OCI-LY7 (cell line): Measurements from ENCODE around the gene HSPD1. TPM values are rescaled to one million over a fixed set of nuclear protein-coding genes. Genes with fewer than 3 reads are reported as not detected.

Experiments used
- BruUV-seq: library from RNA; stranded (reverse); fragments of 400-500 nt; replicated peaks from 2 replicates; lab custom pipeline; 2021; lab: Mats Ljungman, UMichigan
- CTCF ChIA-PET: fragments of 300-600 bp; sonication (Branson Sonifier 250); formaldehyde crosslinking; loops from one replicate; lab custom pipeline; 2022; ENCODE audit warnings: antibody characterized with exemption; ENCODE audit not compliant: unreplicated experiment; lab: Charles Lee
- POLR2A ChIA-PET: fragments of 300-600 bp; sonication (Branson Sonifier 250); formaldehyde crosslinking; loops from one replicate; lab custom pipeline; 2022; ENCODE audit warnings: antibody characterized with exemption; lab: Charles Lee
- DNase-seq: peaks from one replicate; pipeline ENCODE4 v3.0.0-alpha.2; 2015; ENCODE audit warnings: low spot score
- H2AFZ ChIP-seq: fragments of 200-600 bp; sonication (generic), shearing (Covaris generic); 2 replicates; pipeline ENCODE4 v1.6.1; 2014; ENCODE audit warnings: mild to moderate bottlenecking, antibody characterized with exemption, low read length, moderate library complexity
- H3K27ac ChIP-seq: fragments of 200-600 bp; sonication (generic); 2 replicates; pipeline ENCODE4 v1.5.1; 2014; ENCODE audit warnings: mixed run types, low read depth, mild to moderate bottlenecking, moderate library complexity, low read length, inconsistent platforms; ENCODE audit not compliant: poor library complexity, severe bottlenecking
- H3K36me3 ChIP-seq: fragments of 200-600 bp; sonication (generic); 2 replicates; pipeline ENCODE4 v1.6.1; 2014; ENCODE audit warnings: mild to moderate bottlenecking, antibody characterized with exemption, low read length, moderate library complexity, mixed read lengths; ENCODE audit not compliant: insufficient read depth
- H3K4me1 ChIP-seq: fragments of 200-600 bp; sonication (generic); 2 replicates; pipeline ENCODE4 v1.5.1; 2014; ENCODE audit warnings: mild to moderate bottlenecking, low read length; ENCODE audit not compliant: insufficient read depth, poor library complexity, severe bottlenecking
- H3K4me2 ChIP-seq: fragments of 200-600 bp; sonication (generic); 2 replicates; pipeline ENCODE4 v1.6.1; 2014; ENCODE audit warnings: mild to moderate bottlenecking, low read length
- H3K4me3 ChIP-seq: fragments of 200-600 bp; sonication (generic); 2 replicates; pipeline ENCODE4 v1.5.1; 2014; ENCODE audit warnings: mild to moderate bottlenecking, low read depth, low read length; ENCODE audit not compliant: poor library complexity, severe bottlenecking
- H3K79me2 ChIP-seq: fragments of 200-600 bp; sonication (generic); 2 replicates; pipeline ENCODE4 v1.6.1; 2016; ENCODE audit warnings: low read depth, mild to moderate bottlenecking, low read length, moderate library complexity, mixed read lengths; ENCODE audit not compliant: insufficient read depth
- H3K9me2 ChIP-seq: fragments of 200-600 bp; sonication (generic); 2 replicates; pipeline ENCODE4 v1.6.1; 2016; ENCODE audit warnings: mild to moderate bottlenecking, low read length, mixed read lengths; ENCODE audit not compliant: insufficient read depth
- H3K9me3 ChIP-seq: fragments of 200-600 bp; sonication (generic); 2 replicates; pipeline ENCODE4 v1.6.1; 2014; ENCODE audit warnings: mild to moderate bottlenecking, mixed run types, low read length, mixed read lengths
- H4K20me1 ChIP-seq: fragments of 200-600 bp; sonication (generic); 2 replicates; pipeline ENCODE4 v1.6.1; 2014; ENCODE audit warnings: mild to moderate bottlenecking, antibody characterized with exemption, low read length, moderate library complexity, mixed read lengths; ENCODE audit not compliant: insufficient read depth
- EZH2phosphoT487 ChIP-seq: fragments of 200-600 bp; sonication (generic); IDR thresholded peaks from 2 replicates; pipeline ENCODE4 v1.6.1; 2018; ENCODE audit warnings: low read depth, borderline replicate concordance, mild to moderate bottlenecking, mixed run types, antibody characterized with exemption, low read length, moderate library complexity, mixed read lengths
- intact Hi-C: fragments of 100-400 bp; cut with micrococcal nuclease; formaldehyde crosslinking; loops from one replicate; pipeline ENCODE4 v1.10.0; 2022; ENCODE audit not compliant: unreplicated experiment
- total RNA-seq, 2 experiments: library from RNA; depleted of rRNA in 1 of 2; stranded (reverse); fragments of >200 nt in 1 of 2; shearing (Covaris generic) in 1 of 2; gene quantifications; 2 replicates each; pipeline ENCODE4 v1.2.3, GENCODE V29; 2014 to 2022
- TF ChIP-seq, protein P1 (sequence below): fragments of 200-600 bp; sonication (generic); conservative IDR thresholded peaks from 2 replicates; pipeline ENCODE4 v1.5.1; 2014; ENCODE audit warnings: mild to moderate bottlenecking, antibody characterized with exemption, low read length, moderate library complexity, mixed read lengths

The HSPD1 gene
- total RNA-seq, 2 experiments from 2014 or later, result 370 to 702 TPM

DNA sequence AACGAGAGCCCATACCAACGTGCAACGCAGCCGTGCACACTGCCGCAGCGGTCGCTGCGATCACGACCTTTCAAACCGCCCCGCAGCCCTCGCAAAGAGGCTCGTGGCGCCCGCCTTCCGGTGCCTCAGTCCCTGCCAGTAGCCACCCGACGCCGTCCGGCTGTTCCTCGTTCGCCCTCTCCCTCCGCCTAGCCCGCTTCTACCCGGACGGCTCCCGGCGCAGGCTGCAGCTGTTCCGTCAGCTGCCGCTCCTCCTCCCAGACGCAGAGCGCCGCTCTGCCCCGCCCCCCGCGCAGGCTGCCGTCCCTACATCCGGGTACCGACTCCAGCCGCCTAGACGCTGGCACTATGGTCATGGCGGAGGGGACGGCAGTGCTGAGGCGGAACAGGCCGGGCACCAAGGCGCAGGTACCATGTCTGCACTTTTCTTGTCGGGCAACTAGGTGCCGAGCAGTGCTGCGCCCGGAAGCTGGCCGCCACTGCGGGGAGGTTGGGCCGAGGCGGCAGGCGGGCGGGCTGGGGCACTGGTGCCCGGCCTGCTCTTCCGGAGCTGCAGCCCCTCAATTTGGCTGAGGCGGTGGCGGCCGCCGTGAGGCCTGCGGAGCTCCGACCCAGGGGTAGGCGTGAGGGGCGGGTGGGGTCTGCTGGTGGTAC, 16.2 kb upstream of the HSPD1 start, which contains the start of gene MOB4:
Gene MOB4 (plus strand): TSS at position 328 of the 654 bp plus-strand sequence. CDS start 21 bp downstream, at position 349.
- no peaks in the 10 kb centered on the region for H3K9me2 ChIP-seq
- H3K79me2 ChIP-seq, result peaks cover 47% of the 10 kb centered on the region
- peak; percentile 96 for DNase-seq
- ChIA-PET CTCF (interaction anchor here (0.6 kb wide), 2 partner anchors 74 to 209 kb away, joined by 3 to 7 read pairs; no protein-coding TSS in a partner anchor), POLR2A (interaction anchor here (0.6 to 6.6 kb wide), 9 partner anchors 8 to 122 kb away, joined by 3 to 136 read pairs (median 5); partner anchors contain the start of genes COQ10B, HSPD1 and HSPE1)
- H3K27ac ChIP-seq, result peak within 1 kb of the TSS; percentile 96
- TF ChIP-seq, protein P1, sequence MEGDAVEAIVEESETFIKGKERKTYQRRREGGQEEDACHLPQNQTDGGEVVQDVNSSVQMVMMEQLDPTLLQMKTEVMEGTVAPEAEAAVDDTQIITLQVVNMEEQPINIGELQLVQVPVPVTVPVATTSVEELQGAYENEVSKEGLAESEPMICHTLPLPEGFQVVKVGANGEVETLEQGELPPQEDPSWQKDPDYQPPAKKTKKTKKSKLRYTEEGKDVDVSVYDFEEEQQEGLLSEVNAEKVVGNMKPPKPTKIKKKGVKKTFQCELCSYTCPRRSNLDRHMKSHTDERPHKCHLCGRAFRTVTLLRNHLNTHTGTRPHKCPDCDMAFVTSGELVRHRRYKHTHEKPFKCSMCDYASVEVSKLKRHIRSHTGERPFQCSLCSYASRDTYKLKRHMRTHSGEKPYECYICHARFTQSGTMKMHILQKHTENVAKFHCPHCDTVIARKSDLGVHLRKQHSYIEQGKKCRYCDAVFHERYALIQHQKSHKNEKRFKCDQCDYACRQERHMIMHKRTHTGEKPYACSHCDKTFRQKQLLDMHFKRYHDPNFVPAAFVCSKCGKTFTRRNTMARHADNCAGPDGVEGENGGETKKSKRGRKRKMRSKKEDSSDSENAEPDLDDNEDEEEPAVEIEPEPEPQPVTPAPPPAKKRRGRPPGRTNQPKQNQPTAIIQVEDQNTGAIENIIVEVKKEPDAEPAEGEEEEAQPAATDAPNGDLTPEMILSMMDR, result no peak
- no peak for TF ChIP-seq EZH2phosphoT487
- peak within 1 kb of the TSS; percentile 62; the same call in 1 of the 2 replicates for H2AFZ ChIP-seq
- intact Hi-C loops, result loop anchor here (1.0 to 5.0 kb wide), 6 partner anchors 16 to 309 kb away; partner anchors contain the start of genes COQ10B, HSPE1, MARS2 and SF3B1
- H3K9me3 ChIP-seq, result peaks cover 19% of the 10 kb centered on the region
- peaks cover 39% of the 10 kb centered on the region for H3K36me3 ChIP-seq
- no TSS peak for BruUV-seq
- H3K4me1 ChIP-seq, result peaks cover 28% of the 10 kb centered on the region
- peak within 1 kb of the TSS; percentile 96 for H3K4me2 ChIP-seq
- peak within 1 kb of the TSS; percentile 89 for H3K4me3 ChIP-seq
- H4K20me1 ChIP-seq, result peaks cover 11% of the 10 kb centered on the region; the same call in 1 of the 2 replicates

DNA sequence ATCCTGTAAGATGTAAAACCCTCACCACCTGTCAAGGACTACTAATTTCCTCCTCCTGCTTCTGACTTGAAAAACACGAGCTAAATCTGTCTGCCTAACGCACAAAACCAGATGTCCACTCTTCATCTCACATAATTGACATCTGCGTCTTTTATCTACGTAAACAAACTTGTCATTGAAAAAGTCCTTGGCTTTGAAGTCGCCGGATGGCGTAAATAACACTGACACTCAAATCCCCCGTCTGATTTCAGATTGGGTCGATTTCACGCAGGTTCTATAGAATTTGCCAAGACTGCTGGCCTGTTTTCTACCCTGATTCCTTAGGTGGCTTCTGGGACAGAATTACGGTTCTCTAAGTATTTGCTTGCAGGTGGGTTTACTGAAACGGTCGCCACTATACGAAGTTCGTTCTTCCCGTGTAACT, 15.7 kb upstream of the HSPD1 start:
- POLR2A ChIA-PET, result interaction anchor here (0.6 to 6.6 kb wide), 7 partner anchors 14 to 381 kb away, joined by 3 to 136 read pairs (median 4); partner anchors contain the start of genes COQ10B, HSPD1 and HSPE1
- peaks cover 42% of the 10 kb centered on the region for H3K79me2 ChIP-seq
- CTCF ChIA-PET, result no interaction called here

More for the DNA sequence above, 15.7 kb upstream of the HSPD1 start:
- intact Hi-C loops, result loop anchor here (1.0 to 5.0 kb wide), 5 partner anchors 15 to 308 kb away; partner anchors contain the start of genes COQ10B, HSPE1 and SF3B1
- TF ChIP-seq, protein P1, result no peak
- no peak for TF ChIP-seq EZH2phosphoT487
- Histone ChIP-seq H2AFZ (peak overlapping the region; percentile 62; the same call in 1 of the 2 replicates), H3K4me1 (peaks cover 28% of the 10 kb centered on the region), H3K36me3 (peaks cover 34% of the 10 kb centered on the region), H3K9me2 (no peaks in the 10 kb centered on the region), H3K4me2 (peak overlapping the region; percentile 96), H4K20me1 (peaks cover 11% of the 10 kb centered on the region; the same call in 1 of the 2 replicates), H3K27ac (peak overlapping the region; percentile 96), H3K4me3 (peak overlapping the region; percentile 89), H3K9me3 (peaks cover 13% of the 10 kb centered on the region)
- BruUV-seq, result TSS peak; percentile 97
- peak; percentile 89 for DNase-seq
